Choroid plexus epithelial cell (primary cell): ENCODE data around the gene STIM2.

Experiments used
- DNase-seq: peaks from one replicate; pipeline ENCODE4 v3.0.0-alpha.2; 2010; ENCODE audit warnings: low read depth
- H3K4me3 ChIP-seq: 2 replicates; pipeline ENCODE4 v1.5.1; 2011; ENCODE audit warnings: low read depth, mild to moderate bottlenecking, control low read depth, low read length, moderate library complexity
- TF ChIP-seq, protein P1 (sequence below): conservative IDR thresholded peaks from 2 replicates; pipeline ENCODE4 v1.5.1; 2011; ENCODE audit warnings: low read depth, mild to moderate bottlenecking, control low read depth, inconsistent platforms, low read length, moderate library complexity

Gene STIM2

DNA sequence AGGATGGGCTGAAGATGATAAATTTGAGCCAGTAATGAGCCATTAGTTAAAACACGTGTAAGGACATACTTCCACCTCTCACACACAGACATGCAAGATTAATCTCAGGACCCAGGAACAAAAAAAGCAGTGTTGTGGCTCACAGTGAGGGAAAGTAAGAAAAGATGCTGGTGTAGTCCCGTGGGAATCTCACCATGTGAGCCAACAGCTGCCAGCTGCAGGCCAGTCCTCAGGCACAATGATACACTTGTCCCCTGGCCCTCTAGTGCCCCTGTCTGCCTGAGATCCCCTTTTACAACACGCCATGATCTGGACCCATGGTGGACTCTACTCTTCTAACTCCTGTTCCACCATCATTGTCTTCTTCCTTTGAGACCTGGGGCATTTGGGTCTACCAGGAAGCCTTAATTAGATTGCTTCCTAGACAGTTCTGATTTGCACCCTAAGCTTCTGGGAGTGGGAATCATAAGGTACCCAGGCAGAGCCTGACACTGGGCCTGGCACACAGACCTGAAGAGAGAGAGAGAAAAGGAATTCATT is 194.7 kb downstream of the STIM2 start:
- H3K4me3 ChIP-seq: no peak overlapping the region
- TF ChIP-seq, protein P1, sequence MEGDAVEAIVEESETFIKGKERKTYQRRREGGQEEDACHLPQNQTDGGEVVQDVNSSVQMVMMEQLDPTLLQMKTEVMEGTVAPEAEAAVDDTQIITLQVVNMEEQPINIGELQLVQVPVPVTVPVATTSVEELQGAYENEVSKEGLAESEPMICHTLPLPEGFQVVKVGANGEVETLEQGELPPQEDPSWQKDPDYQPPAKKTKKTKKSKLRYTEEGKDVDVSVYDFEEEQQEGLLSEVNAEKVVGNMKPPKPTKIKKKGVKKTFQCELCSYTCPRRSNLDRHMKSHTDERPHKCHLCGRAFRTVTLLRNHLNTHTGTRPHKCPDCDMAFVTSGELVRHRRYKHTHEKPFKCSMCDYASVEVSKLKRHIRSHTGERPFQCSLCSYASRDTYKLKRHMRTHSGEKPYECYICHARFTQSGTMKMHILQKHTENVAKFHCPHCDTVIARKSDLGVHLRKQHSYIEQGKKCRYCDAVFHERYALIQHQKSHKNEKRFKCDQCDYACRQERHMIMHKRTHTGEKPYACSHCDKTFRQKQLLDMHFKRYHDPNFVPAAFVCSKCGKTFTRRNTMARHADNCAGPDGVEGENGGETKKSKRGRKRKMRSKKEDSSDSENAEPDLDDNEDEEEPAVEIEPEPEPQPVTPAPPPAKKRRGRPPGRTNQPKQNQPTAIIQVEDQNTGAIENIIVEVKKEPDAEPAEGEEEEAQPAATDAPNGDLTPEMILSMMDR: no peak
- no peak for DNase-seq

DNA sequence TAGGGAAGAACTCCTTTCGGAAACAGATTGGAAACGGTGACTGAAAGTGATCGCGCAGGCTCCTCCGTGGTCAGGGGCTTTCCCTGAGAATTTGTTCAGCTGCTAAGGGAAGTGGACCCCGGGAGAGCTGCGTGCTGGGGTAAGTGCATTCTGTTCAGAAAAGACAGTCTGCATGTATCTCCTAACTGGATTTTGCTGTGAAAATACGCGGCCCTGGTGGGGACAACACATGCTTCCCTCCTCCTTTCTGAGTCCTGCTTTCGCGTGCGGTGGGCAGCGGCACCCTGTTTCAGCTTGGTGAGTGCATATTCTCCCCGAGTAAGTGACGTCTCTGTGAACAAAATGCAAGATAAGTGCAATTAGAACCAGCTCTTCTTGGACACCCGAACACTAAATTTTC is 195.6 kb downstream of the STIM2 start:
- TF ChIP-seq, protein P1: no peak
- no peak for DNase-seq
- H3K4me3 ChIP-seq: no peak overlapping the region

DNA sequence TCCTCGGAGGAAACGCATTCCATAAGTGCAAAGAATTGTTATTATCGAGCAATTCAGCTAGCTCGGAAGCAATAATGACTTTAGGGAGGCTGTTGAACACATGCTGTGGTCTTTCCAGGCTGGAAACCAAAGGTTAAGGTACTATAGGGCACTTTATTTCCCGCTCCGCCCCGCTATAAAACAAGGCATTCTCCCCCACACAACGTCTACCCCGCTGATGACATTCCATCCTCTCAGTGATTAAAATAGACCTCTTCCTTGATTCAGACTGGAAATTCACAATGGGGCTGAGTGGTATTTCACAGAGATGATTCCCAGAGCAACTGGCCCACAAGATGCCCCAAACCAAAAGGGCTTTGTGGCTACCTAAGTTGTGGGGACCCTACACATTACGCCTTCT is 196.4 kb downstream of the STIM2 start:
- TF ChIP-seq, protein P1: no peak
- no peak overlapping the region for H3K4me3 ChIP-seq
- no peak for DNase-seq

DNA sequence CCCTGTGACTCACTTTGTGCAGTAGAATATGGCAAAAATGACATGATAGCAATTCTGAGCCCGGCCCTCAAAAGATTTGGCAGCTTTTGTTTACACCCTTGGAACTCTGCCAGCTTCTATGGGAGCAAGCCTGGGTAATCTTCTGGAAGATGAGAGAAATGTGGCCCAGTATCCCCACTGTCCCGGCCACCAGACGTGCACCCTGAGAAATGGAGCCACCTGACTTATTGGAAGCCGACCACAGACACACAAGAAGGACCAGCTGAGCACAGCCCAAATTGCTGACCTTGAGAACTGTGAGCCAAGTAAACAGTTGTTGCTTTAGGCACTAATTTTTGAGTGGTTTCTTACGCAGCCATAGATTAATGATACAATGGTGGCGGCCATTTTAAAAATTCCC is 197.0 kb downstream of the STIM2 start:
- TF ChIP-seq, protein P1: no peak
- no peak overlapping the region for H3K4me3 ChIP-seq
- no peak for DNase-seq

DNA sequence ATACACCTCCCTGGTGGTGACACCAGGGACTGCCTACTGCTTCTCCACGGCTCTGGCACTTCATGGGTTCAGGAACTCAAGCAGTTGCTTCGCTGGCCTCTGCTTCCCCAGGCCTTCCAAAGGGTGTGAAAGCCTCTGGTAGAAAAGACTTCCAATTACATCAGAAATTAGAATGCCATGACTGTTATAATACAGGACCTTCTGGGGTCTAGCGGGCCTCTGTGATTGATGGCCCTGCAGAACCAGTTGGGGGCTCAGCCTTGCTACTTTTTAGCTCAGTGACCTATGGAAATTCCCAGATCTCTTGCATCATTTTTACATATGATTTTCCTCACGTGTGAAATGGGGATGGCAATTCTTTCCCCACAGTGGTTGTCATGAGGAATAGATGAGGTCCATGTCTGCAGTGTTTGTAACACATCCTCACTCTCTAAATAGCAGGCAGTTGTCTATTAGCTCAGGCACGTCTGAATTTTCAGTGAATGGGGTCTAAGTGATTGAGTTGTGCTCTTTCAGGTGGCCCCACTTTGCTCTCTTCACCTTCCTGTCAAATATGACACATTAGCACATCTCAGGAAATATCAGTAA is 198.3 kb downstream of the STIM2 start:
- TF ChIP-seq, protein P1: no peak
- H3K4me3 ChIP-seq: no peak overlapping the region
- no peak for DNase-seq

DNA sequence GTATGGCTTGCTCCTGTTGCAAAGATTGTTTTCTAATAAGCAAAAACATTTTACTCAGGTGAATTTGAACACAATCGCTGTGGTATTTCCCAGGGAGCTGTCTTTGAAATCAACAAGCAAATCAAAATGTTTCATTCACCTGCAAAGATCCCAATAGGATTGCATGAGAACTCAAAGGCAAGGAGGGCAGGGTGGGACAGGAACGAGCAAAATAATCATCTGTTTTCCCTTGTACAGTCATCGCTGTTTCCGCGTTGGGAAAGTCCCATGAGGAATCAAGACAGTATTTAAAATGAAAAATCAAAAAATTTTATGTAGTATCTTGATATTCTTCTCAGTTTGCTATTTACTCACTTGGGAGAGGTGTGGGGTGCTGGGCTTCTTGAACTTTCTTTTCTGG is 198.8 kb downstream of the STIM2 start:
- H3K4me3 ChIP-seq: no peak overlapping the region
- TF ChIP-seq, protein P1: no peak
- no peak for DNase-seq

DNA sequence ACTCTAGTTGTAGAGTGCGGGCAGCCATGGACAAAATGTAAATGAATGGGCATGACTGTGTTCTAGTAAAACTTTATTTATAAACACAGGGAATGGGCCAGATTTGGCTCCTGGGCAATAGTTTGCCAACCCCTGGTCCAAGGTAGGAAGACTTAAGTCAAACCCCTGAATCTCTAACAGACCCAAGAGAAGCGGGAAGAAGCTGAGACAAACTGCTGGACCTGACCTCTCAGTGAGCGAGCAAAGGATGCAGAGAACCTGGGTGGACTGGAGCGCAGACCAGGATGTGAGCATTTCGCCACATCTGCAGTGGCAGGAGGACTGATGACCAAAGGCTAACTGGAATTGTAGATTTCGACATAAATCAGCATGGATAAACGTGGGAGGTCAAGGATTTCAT is 201.6 kb downstream of the STIM2 start:
- DNase-seq: no peak
- TF ChIP-seq, protein P1: no peak
- H3K4me3 ChIP-seq: no peak overlapping the region
